Measurements from ENCODE around the gene GDPGP1. TPM values are rescaled to one million over a fixed set of nuclear protein-coding genes. Genes with fewer than 3 reads are reported as not detected.

Gene GDPGP1
- total and polyA plus RNA-seq, 8 donors: 3.4 to 8.6 (median 4.0) TPM

DNA sequence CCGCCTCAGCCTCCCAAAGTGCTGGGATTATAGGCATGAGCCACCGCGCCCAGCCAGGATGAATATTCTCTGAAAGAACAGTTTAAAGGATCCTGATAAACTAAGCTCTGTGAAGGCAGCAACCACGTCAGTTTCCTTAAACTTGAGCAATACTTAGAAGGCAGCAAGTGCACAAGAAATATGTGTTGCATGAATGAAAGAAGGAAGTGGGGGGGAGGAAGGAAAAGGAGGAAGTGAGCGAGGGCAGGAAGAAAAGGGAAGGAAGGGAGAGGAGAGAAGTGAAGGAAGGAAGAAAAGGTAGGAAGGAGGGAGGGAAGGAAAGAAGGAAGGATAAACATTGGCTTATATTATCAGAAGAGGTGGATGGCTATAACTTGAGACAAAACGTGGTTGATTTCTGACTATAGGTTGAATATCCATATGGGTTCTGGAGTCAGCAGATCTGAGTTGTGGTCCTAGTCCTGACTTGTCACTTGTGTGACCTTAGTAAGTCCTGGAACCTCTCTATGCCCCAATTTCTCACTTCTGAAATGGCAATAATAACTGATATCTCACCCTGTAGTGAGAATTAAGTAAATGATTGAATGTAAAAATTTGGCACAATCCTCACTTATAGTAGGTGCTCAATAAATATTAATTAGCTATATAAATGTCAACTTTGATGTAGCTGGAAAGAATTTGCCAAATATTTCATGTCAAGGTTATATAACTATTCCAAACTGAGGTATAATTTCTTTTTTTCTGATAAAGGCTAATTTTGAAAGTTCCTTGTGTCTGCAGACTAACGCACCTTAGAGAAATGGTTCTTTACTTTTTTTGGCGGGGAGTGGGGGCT is 44.9 kb upstream of the GDPGP1 start:
- H3K4me1 ChIP-seq: peaks cover 26 to 90% of the 10 kb centered on the region in 2 donors
- H3K27ac ChIP-seq: peak overlapping the region in 1 of 2 donors; percentile 74
- no peak overlapping the region for H3K4me3 ChIP-seq
- H3K9me3 ChIP-seq: no peaks in the 10 kb centered on the region
- TF ChIP-seq, protein P1, sequence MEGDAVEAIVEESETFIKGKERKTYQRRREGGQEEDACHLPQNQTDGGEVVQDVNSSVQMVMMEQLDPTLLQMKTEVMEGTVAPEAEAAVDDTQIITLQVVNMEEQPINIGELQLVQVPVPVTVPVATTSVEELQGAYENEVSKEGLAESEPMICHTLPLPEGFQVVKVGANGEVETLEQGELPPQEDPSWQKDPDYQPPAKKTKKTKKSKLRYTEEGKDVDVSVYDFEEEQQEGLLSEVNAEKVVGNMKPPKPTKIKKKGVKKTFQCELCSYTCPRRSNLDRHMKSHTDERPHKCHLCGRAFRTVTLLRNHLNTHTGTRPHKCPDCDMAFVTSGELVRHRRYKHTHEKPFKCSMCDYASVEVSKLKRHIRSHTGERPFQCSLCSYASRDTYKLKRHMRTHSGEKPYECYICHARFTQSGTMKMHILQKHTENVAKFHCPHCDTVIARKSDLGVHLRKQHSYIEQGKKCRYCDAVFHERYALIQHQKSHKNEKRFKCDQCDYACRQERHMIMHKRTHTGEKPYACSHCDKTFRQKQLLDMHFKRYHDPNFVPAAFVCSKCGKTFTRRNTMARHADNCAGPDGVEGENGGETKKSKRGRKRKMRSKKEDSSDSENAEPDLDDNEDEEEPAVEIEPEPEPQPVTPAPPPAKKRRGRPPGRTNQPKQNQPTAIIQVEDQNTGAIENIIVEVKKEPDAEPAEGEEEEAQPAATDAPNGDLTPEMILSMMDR (IDR thresholded peaks at IDR 0.05): no peak
- ATAC-seq (no peak), DNase-seq (no peak)
- peaks cover 0 to 3% of the 10 kb centered on the region in 2 donors for H3K36me3 ChIP-seq
- intact Hi-C loops (cut with DNase I): no loop called here
- H3K27me3 ChIP-seq: peaks cover 0 to 6% of the 10 kb centered on the region in 2 donors

- H3K27ac ChIP-seq: peak overlapping the region in 1 of 2 donors; percentile 74
- TF ChIP-seq, protein P1 (IDR thresholded peaks at IDR 0.05): no peak
- DNase-seq (no peak), ATAC-seq (no peak)
- intact Hi-C loops (cut with DNase I): no loop called here
- H3K9me3 ChIP-seq: no peaks in the 10 kb centered on the region
- no peak overlapping the region for H3K4me3 ChIP-seq
- peaks cover 0 to 3% of the 10 kb centered on the region in 2 donors for H3K36me3 ChIP-seq
- H3K27me3 ChIP-seq: peaks cover 0 to 2% of the 10 kb centered on the region in 2 donors
- H3K4me1 ChIP-seq: peaks cover 26 to 86% of the 10 kb centered on the region in 2 donors
These were observed 44.1 kb upstream of the GDPGP1 start for GRCh38 chr15:90189781-90190467.

DNA sequence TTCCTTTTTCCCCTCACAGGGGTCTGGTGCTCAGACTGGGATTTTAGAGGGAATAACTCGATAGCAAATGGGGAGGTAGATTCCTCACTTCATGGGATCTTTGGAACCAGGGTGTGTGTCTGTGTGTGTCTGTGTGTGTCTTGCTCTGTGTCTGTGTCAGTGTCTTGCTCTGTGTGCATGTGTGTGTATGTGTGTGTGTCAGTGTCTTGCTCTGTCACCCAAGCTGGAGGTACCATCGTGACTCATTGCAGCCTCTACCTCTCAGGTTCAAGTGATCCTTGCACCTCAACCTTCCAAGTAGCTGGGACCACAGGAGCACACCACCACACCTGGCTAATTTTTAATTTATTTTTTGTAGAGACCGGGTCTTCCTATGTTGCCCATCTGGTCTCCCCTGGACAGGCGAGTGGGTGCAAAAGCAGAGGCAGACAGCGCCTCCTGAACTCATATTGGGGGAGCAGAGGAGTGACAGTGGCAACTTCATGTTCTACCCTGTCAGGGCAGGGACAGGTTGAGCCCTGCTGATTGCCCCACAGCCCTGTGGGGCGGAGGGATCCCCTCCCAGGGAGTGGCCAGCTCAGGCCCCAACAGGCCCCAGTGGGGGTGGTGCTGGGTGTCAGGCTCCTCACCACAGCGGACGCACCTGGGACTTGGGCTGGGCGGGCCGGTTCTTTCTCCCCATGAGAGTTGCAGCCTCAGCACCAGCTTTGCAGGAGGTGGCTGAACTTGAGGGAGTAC is 43.2 kb upstream of the GDPGP1 start:
- peak overlapping the region in 1 of 2 donors; percentile 74 for H3K27ac ChIP-seq
- DNase-seq (no peak), ATAC-seq (peak; percentile 16)
- H3K9me3 ChIP-seq: no peaks in the 10 kb centered on the region
- H3K36me3 ChIP-seq: peaks cover 0 to 3% of the 10 kb centered on the region in 2 donors
- TF ChIP-seq, protein P1 (IDR thresholded peaks at IDR 0.05): no peak
- intact Hi-C loops (cut with DNase I): no loop called here
- no peaks in the 10 kb centered on the region for H3K27me3 ChIP-seq
- peaks cover 26 to 81% of the 10 kb centered on the region in 2 donors for H3K4me1 ChIP-seq
- H3K4me3 ChIP-seq: no peak overlapping the region

DNA sequence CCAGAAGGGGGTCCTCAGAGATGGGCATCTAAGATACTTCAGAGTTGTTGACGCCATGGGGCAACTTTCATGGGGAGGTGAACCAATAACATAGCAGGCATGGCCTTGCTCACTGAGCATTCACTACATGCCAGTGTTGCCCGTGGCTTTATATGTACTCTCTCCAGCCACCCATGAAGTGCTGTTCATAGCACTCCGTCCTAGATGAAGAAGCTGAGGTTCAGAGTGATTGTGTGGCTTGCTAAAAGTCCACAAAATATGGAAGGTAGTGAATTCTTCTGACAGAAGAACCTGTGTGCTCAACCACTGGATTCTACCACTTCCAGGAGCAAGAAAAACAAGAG is 42.7 kb upstream of the GDPGP1 start:
- Histone ChIP-seq H3K9me3 (no peaks in the 10 kb centered on the region), H3K36me3 (peaks cover 0 to 3% of the 10 kb centered on the region in 2 donors), H3K4me3 (no peak overlapping the region), H3K4me1 (peaks cover 26 to 76% of the 10 kb centered on the region in 2 donors), H3K27ac (peak overlapping the region; percentile 53), H3K27me3 (no peaks in the 10 kb centered on the region)
- DNase-seq: no peak
- ATAC-seq: peak; percentile 15
- intact Hi-C loops (cut with DNase I): no loop called here
- TF ChIP-seq, protein P1 (IDR thresholded peaks at IDR 0.05): no peak

Measured in left lung (tissue), 10 donors.